Adipose tissue (tissue), 3 donors: ENCODE measurements around the gene PLCL2. TPM values are rescaled to one million over a fixed set of nuclear protein-coding genes. Genes with fewer than 3 reads are reported as not detected.

Experiments used
- H3K27ac ChIP-seq: one replicate; pipeline ENCODE4 v1.5.1; 2013; ENCODE audit warnings: low read depth, low read length
- WGBS, 3 donors: extraction: QIAGEN DNeasy Blood & Tissue Kit; methylation state at CpG; one replicate each; pipeline ENCODE4 v1.1.7; 2013; 5-methylcytosine and 5-hydroxymethylcytosine counted together
- polyA plus RNA-seq, 3 donors: library from polyadenylated mRNA; stranded (reverse); fragments of 200-250 nt; gene quantifications; one replicate each; pipeline ENCODE4 v1.2.3, GENCODE V29; 2013
- donor health status: healthy with polysubstance abuse.
- donor health status: Bipolar disorder and iron deficiency.
- donor health status: healthy.

The PLCL2 gene
- polyA plus RNA-seq, 3 donors, result 3.3 to 7.2 (median 6.4) TPM

DNA sequence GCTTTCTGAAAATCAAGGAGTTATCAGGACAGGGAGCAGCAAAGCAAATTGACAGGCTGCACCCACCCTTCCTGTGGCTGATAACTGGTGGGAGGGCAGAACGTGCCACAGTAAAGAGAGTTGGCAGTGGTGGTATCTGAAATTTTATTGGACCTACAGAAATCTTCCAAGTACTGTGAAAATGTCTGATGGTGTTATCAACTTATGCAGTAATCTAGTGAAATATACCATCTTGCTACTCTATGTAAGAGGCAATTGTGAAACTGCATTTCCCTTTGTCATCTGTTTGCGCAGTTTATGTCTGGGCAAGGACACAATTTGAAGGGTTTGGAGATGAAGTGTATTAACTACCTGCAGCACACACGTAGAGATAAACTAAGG is 1.5 kb downstream of the PLCL2 start:
- WGBS, 3 donors, result 10 to 23% (median 17%) methylated on average over 3 of the region's 3 CpGs
- H3K27ac ChIP-seq, result no peak overlapping the region

DNA sequence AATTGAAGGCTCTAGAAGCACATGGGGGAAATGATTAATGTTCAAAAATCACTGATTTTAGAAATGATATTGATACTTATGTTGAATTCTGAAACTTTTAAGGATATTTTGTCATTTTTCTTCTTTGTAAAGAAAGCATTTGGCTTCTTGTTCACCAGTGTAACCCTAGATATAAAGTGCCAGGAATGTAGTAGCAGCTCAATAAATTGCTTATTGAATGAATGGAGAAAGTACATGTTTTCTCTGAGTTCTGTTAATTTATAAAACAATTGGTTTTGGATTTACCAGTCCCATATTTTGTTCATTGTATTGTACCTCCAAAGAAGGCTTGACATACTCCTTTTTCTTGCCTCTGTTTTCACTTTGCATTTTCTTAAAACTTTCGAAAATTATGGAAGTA is 2.4 kb downstream of the PLCL2 start:
- WGBS, 3 donors, result 81 to 93% (median 92%) methylated on average over 1 of the region's 1 CpG
- no peak overlapping the region for H3K27ac ChIP-seq

DNA sequence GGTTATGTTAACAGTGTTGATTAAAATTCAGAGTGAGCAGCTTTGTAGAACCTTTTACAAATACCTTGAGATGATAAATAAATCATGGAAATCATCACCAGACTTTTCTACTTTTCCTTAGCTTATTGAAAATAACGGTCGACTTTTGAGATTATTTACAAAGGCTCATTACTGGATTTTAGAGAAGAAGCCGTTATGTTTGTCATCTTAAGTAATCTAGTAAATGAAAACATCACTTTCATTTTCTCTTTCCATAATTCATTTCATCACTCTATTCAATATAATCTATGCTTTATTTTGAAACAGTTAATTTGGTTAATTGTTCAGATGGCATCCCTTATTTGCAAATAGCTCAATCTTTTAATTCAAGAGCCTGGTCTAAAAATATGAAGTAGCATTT is 3.6 kb downstream of the PLCL2 start:
- WGBS, 3 donors, result 22 to 55% (median 28%) methylated on average over 3 of the region's 3 CpGs
- H3K27ac ChIP-seq, result no peak overlapping the region

GRCh38 chr3:16888785-16889607 is 4.2 kb downstream of the PLCL2 start:
- 55 to 60% (median 55%) methylated on average over 9 of the region's 9 CpGs for WGBS, 3 donors
- H3K27ac ChIP-seq, result no peak overlapping the region

- 50 to 88% (median 86%) methylated on average over 5 of the region's 5 CpGs for WGBS, 3 donors
- no peak overlapping the region for H3K27ac ChIP-seq
Observed at GRCh38 chr3:16890597-16891333, 6.0 kb downstream of the PLCL2 start.

DNA sequence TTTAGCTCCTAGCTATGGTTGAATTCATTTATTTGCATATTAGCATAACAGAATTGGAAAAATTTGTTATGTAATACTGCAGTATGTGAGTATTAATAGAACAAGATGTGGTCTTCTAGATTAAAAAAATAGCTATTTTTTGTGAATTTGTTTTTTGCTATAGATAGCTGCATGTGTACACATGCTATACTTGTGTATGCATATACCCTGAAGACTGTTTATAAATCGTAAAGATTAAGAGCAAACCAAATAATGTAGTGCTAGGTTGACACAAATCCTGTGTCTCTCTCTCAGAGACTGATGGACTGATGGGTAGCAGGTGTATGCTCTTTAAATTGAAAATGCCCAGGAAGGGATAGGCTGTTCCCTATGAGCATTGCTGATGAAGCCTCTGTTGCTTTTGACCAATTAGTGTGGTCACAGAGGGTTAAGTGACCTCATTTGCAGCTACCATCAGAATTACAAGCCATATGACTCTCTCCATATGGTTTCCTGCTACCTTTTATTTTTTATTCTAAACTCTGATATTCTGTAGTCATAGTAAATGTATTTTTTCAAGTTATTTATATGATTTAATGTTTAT is 9.0 kb downstream of the PLCL2 start:
- 61 to 100% (median 93%) methylated on average over 1 of the region's 1 CpG for WGBS, 3 donors
- no peak overlapping the region for H3K27ac ChIP-seq

GRCh38 chr3:16896094-16896627 is 11.4 kb downstream of the PLCL2 start:
- WGBS, 3 donors, result 27 to 83% (median 75%) methylated on average over 5 of the region's 5 CpGs
- no peak overlapping the region for H3K27ac ChIP-seq

- no peak overlapping the region for H3K27ac ChIP-seq
Observed at GRCh38 chr3:16896820-16897219, 12.1 kb downstream of the PLCL2 start.

GRCh38 chr3:16897254-16897926 is 12.6 kb downstream of the PLCL2 start:
- H3K27ac ChIP-seq, result no peak overlapping the region
- WGBS, 3 donors, result 20 to 66% (median 55%) methylated on average over 11 of the region's 11 CpGs

More at GRCh38 chr3:16896820-16897219, 12.1 kb downstream of the PLCL2 start:
- 33 to 90% (median 85%) methylated on average over 5 of the region's 5 CpGs for WGBS, 3 donors

DNA sequence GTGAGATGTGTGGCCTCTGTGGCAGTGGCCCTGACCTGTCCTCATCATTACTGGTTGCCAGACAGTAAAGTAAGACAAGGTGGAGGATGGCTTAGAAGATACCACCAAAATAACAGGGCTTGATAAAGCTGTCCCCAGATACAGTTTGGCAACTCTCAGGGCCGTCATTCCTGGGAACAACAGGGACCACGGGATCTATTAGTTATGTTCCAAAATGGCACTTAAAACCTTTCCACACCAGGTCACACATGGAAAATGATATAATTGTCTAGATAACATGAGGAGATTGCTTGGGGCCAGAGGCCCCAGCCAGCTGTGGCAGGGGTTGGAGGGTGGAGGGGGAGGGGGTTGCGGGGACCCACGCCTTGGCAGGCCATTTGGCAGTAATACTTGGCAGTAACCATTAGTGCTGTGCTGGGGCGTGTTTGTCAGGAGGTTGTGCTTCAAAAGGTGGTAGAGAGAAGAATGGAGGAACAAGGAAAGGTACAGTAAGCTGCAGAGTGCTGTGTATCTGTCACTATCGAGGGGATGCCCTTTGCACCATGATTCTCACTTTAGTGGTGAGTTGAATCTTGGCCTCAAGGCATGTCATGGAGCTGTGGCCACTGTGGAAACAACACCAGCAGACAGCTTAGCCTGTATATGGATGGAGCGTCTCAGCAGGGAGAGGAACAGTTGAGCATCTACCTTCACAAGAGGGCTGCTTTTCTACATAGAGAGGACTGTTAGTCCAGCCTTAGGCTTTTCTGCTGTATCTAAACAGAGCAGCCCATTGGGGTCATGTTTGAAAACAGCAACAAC is 14.0 kb downstream of the PLCL2 start:
- WGBS, 3 donors, result 59 to 92% (median 86%) methylated on average over 7 of the region's 7 CpGs
- no peak overlapping the region for H3K27ac ChIP-seq

DNA sequence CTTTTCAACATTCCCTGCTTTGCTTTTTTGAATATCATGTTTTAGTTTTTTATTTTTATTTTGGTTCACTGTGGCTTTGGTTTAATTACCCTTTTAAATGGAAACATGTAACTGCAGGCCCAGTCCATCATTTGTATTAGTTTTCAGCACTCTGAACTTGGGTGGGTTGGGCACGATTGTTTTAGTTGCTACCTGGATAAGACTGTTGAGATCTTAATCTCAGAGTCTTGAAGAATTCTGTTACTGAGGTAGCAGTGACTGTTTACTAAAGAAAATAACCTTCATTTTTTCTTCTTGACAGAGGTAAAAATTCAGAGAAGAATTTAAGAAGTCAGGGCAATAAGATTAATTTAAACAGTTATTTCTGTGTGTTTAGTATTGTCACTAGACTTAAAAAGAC is 15.2 kb downstream of the PLCL2 start:
- no peak overlapping the region for H3K27ac ChIP-seq

GRCh38 chr3:16900779-16901440 is 16.2 kb downstream of the PLCL2 start:
- WGBS, 3 donors, result 32 to 76% (median 71%) methylated on average over 4 of the region's 4 CpGs
- no peak overlapping the region for H3K27ac ChIP-seq

More for the DNA sequence above, 15.2 kb downstream of the PLCL2 start:
- 41 to 65% (median 62%) methylated on average over 1 of the region's 1 CpG for WGBS, 3 donors

DNA sequence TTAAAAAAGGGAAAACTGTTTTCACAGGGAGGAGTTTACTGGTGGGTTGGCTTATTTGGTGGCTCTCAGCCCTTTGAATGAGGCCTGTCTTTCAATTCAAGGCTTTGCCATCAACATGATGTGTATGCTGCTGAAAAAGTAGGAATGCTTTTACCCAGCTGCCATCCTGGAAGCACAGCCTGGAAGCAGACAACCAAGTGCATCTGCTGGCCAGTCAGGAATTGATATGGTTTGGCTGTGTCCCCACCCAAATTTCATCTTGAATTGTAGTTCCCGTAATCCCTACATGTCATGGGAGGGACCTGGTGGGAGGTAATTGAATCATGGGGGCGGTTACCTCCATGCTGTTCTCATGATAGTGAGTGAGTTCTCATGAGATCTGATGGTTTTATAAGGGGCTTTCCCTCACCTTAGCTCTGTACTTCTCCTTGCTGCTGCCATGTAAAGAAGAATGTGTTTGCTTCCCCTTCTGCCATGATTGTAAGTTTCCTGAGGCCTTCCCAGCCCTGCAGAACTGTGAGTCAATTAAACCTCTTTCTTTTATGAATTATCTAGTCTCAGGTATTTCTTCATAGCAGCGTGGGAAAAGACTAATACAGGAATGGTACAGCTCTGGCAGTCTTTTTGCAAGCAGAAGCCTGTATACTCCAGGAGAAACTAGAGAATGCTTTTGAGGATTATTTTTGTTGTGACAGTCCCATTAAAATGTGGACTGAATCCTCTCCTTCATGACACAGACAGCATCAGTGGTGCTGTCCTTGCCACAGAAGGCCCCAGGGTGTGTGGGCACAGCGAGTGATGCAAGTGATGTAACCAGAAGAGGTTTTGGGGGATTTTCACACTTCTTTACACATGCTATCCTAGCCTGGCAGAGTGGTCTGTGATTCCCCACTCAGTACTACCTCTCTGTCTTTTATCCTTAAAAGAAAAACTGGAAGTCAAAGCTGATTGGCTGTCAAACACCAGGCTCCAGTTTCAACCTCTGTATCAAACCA is 20.0 kb downstream of the PLCL2 start:
- H3K27ac ChIP-seq, result no peak overlapping the region

GRCh38 chr3:16905704-16906103 is 20.9 kb downstream of the PLCL2 start:
- WGBS, 3 donors, result 86 to 92% (median 89%) methylated on average over 1 of the region's 1 CpG
- H3K27ac ChIP-seq, result no peak overlapping the region

More for the DNA sequence above, 20.0 kb downstream of the PLCL2 start:
- 88 to 94% (median 92%) methylated on average over 4 of the region's 4 CpGs for WGBS, 3 donors

DNA sequence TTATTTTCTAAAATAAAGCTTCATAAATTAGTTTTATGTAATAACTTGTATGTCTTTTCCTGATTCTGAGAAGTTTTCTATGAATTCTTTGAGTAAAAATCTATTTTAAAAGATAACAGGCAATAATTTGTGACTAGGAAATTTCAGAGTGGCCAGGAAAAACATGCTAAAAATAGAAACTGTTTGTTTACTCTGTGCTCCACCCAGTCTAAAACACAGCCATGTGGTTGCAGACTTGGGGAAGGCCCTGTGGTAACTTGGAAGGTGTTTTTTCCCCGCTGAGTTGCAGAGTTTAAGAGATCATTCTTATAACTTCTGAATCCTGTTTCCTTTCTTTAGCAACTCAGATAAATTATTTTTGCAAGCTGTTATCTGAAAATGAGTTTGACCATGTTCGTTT is 21.9 kb downstream of the PLCL2 start:
- WGBS, 3 donors, result 6 to 13% (median 11%) methylated on average over 2 of the region's 2 CpGs
- no peak overlapping the region for H3K27ac ChIP-seq

GRCh38 chr3:16907243-16907642 is 22.5 kb downstream of the PLCL2 start:
- no peak overlapping the region for H3K27ac ChIP-seq
